Smooth muscle cell (in vitro differentiated cells): ENCODE data around the gene VASH1. TPM values are rescaled to one million over a fixed set of nuclear protein-coding genes. Genes with fewer than 3 reads are reported as not detected.

ENCODE experiments used
- DNase-seq: peaks from one replicate; lab custom pipeline; 2025; ENCODE audit not compliant: unreplicated experiment; lab: John Stamatoyannopoulos, UW
- H2AFZ ChIP-seq: fragments of 200-600 bp; sonication (generic); 2 replicates; pipeline ENCODE4 v1.6.0; 2016; ENCODE audit warnings: antibody characterized with exemption, low read depth, mild to moderate bottlenecking
- H3F3A ChIP-seq: fragments of 200-600 bp; sonication (generic); 2 replicates; pipeline ENCODE4 v1.6.0; 2017; ENCODE audit warnings: antibody characterized with exemption, low read depth
- H3K27ac ChIP-seq: fragments of 200-600 bp; sonication (generic); 2 replicates; pipeline ENCODE4 v1.5.1; 2016; ENCODE audit warnings: low read depth, mild to moderate bottlenecking
- H3K27me3 ChIP-seq: fragments of 200-600 bp; sonication (generic); 2 replicates; pipeline ENCODE4 v1.6.1; 2016; ENCODE audit warnings: low read depth, mild to moderate bottlenecking
- H3K36me3 ChIP-seq: fragments of 200-600 bp; sonication (generic); 2 replicates; pipeline ENCODE4 v1.5.1; 2016; ENCODE audit warnings: low read depth
- H3K4me1 ChIP-seq: fragments of 200-600 bp; sonication (generic); 2 replicates; pipeline ENCODE4 v1.5.1; 2016; ENCODE audit warnings: low read depth
- H3K4me2 ChIP-seq: fragments of 200-600 bp; sonication (generic); 2 replicates; pipeline ENCODE4 v1.6.0; 2016; ENCODE audit warnings: mild to moderate bottlenecking
- H3K4me3 ChIP-seq: fragments of 200-600 bp; sonication (generic); 2 replicates; pipeline ENCODE4 v1.5.1; 2016; ENCODE audit warnings: mild to moderate bottlenecking
- H3K79me2 ChIP-seq: fragments of 200-600 bp; sonication (generic); 2 replicates; pipeline ENCODE4 v1.6.0; 2016; ENCODE audit warnings: low read depth, mild to moderate bottlenecking
- H3K9ac ChIP-seq: fragments of 200-600 bp; sonication (generic); 2 replicates; pipeline ENCODE4 v1.6.0; 2016; ENCODE audit warnings: low read depth
- H3K9me3 ChIP-seq: fragments of 200-600 bp; sonication (generic); replicated peaks from 2 replicates; pipeline ENCODE4 v1.5.1; 2016; ENCODE audit warnings: low read depth
- H4K20me1 ChIP-seq: fragments of 200-600 bp; sonication (generic); 2 replicates; pipeline ENCODE4 v1.6.0; 2016; ENCODE audit warnings: low read depth
- CTCF ChIP-seq: fragments of 200-600 bp; sonication (generic); IDR thresholded peaks from 2 replicates; pipeline ENCODE4 v1.5.1; 2017; ENCODE audit warnings: borderline replicate concordance, mild to moderate bottlenecking, antibody characterized with exemption; ENCODE audit not compliant: insufficient read depth, poor library complexity, severe bottlenecking
- WGBS: methylation state at CpG from one replicate; pipeline ENCODE4 v1.1.7; 2016; ENCODE audit warnings: low lambda C conversion rate; 5-methylcytosine and 5-hydroxymethylcytosine counted together
- polyA plus RNA-seq: library from polyadenylated mRNA; unstranded; fragments of >200 nt; fragmentation: Nextera tagmentation; extraction: Ambion mirVana; gene quantifications from 2 replicates; pipeline ENCODE4 v1.2.1, GENCODE V29; 2016
- total RNA-seq: library from RNA; depleted of rRNA; stranded (reverse); fragments of >200 nt; gene quantifications from 2 replicates; pipeline ENCODE4 v1.2.3, GENCODE V29; 2014

The VASH1 gene
- total and polyA plus RNA-seq, 2 experiments from 2014 or later: 23.8 to 39.3 TPM

DNA sequence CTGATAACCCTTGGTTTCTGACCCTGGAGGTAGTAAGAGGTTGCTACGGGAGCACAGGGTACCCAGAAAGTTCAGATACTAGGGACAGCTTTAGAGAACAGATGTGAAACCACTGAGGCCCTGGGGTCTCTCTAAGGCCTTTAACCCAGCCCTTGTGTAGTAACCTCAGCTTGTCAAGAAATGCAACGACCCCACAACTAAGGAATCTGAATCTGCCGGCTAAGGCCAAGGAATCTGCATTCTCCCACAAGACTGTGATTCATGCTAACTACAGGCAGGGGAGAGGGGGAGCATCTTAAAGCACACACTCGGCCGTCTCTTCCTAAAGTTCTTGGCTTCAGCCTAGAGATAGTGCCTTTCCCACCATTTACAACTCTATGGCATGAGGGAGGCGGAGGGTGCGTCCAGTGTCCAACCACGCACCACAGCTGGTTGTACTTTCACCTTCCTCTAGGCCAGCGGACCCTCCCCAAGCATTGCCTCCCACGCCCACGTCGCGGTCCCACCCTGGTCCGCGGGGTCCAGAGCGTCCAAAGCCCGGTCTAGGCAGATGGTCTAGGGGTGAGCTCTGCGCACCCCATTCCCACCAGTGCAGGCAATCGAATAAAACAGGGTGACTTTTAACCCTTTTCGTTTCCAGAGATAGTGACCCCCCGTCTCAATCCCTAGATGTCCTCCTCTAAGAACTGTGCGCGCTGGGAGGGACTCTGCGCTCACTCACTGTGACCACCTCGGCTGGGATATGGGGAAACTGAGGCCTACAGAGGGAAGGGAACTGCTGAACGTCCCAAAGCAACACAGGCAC, 735 bp upstream of the VASH1 start:
- Histone ChIP-seq H3K27me3 (no peaks in the 10 kb centered on the region), H3K9ac (peak overlapping the region; percentile 97), H4K20me1 (peaks cover 23% of the 10 kb centered on the region), H3K27ac (peak overlapping the region; percentile 95), H3K4me1 (peaks cover 17% of the 10 kb centered on the region), H3K9me3 (no peaks in the 10 kb centered on the region), H3F3A (peaks cover 6% of the 10 kb centered on the region), H3K4me2 (peak overlapping the region; percentile 84), H3K4me3 (peak overlapping the region; percentile 94), H3K36me3 (no peaks in the 10 kb centered on the region), H3K79me2 (peaks cover 38% of the 10 kb centered on the region), H2AFZ (peak overlapping the region; percentile 88)
- no peak for TF ChIP-seq CTCF
- WGBS: 52% methylated on average over 26 of the region's 26 CpGs
- no peak for DNase-seq

DNA sequence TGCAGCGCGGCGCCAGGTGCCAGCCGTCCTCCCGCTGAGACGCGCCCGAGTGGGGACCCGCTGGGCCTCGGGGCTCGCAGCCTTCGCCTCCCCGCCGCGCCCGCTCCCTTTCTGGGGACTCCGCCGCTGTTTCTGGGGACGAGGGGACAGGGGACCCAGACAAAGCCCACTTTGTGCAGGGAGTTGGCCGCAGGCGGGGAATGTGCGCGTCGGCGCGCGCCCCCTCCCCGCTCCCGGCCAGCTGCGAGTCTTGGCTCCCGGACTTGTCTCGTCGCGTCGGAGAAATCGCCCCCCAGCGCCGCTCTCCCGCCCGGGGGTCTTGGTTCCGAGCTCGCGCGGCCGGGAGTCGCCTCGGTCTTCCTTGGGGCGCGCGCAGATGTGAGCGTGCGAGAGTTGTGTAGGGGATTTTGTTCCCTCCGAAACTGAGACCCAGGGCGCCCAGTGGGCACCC, 717 bp downstream of the VASH1 start:
- no peaks in the 10 kb centered on the region for H3K9me3 ChIP-seq
- no peaks in the 10 kb centered on the region for H3K27me3 ChIP-seq
- peaks cover 17% of the 10 kb centered on the region for H3K4me1 ChIP-seq
- peak overlapping the region; percentile 84 for H3K4me2 ChIP-seq
- DNase-seq: no peak
- peak overlapping the region; percentile 94 for H3K4me3 ChIP-seq
- peaks cover 53% of the 10 kb centered on the region for H3K79me2 ChIP-seq
- 1% methylated on average over 52 of the region's 54 CpGs for WGBS
- peak overlapping the region; percentile 95 for H3K27ac ChIP-seq
- H2AFZ ChIP-seq: peak overlapping the region; percentile 42
- H3K9ac ChIP-seq: peak overlapping the region; percentile 64
- H3K36me3 ChIP-seq: no peaks in the 10 kb centered on the region
- TF ChIP-seq CTCF: no peak
- H3F3A ChIP-seq: peaks cover 6% of the 10 kb centered on the region
- H4K20me1 ChIP-seq: peaks cover 28% of the 10 kb centered on the region

- H3K4me1 ChIP-seq: peaks cover 17% of the 10 kb centered on the region
- no peaks in the 10 kb centered on the region for H3K36me3 ChIP-seq
- no peak overlapping the region for H2AFZ ChIP-seq
- no peaks in the 10 kb centered on the region for H3K27me3 ChIP-seq
- TF ChIP-seq CTCF: no peak
- H3K79me2 ChIP-seq: peaks cover 58% of the 10 kb centered on the region
- peak overlapping the region; percentile 84 for H3K4me2 ChIP-seq
- WGBS: 39% methylated on average over 28 of the region's 28 CpGs
- peaks cover 6% of the 10 kb centered on the region for H3F3A ChIP-seq
- no peaks in the 10 kb centered on the region for H3K9me3 ChIP-seq
- H3K4me3 ChIP-seq: peak overlapping the region; percentile 94
- peak overlapping the region; percentile 64 for H3K9ac ChIP-seq
- peak overlapping the region; percentile 95 for H3K27ac ChIP-seq
- H4K20me1 ChIP-seq: peaks cover 32% of the 10 kb centered on the region
- no peak for DNase-seq
Measured at GRCh38 chr14:76762411-76763095, 1.3 kb downstream of the VASH1 start.
